ENCODE measurements around the gene PHLDB3. TPM values are rescaled to one million over a fixed set of nuclear protein-coding genes. Genes with fewer than 3 reads are reported as not detected.

The PHLDB3 gene
- total RNA-seq, 1 donor from 2014 or later, result 9.6 TPM

- peak; percentile 40 for TF ChIP-seq CTCF (IDR thresholded peaks at IDR 0.05; ENCODE audit: unreplicated experiment)
- H3K4me1 Mint-ChIP-seq (ENCODE audit: unreplicated experiment), result peaks cover 2% of the 10 kb centered on the region
- peaks cover 6% of the 10 kb centered on the region for H3K9me3 Mint-ChIP-seq (ENCODE audit: unreplicated experiment)
- peaks cover 29% of the 10 kb centered on the region for H3K36me3 Mint-ChIP-seq (ENCODE audit: low read depth, unreplicated experiment)
- H3K27me3 Mint-ChIP-seq (ENCODE audit: unreplicated experiment), result peaks cover 16% of the 10 kb centered on the region
- peak; percentile 79 for DNase-seq (ENCODE audit: low spot score)
- no peak overlapping the region for H3K4me3 Mint-ChIP-seq (ENCODE audit: unreplicated experiment)
- H3K27ac Mint-ChIP-seq (ENCODE audit: unreplicated experiment), result no peak overlapping the region
Measured at GRCh38 chr19:43534816-43535761, 30.5 kb upstream of the PHLDB3 start.

DNA sequence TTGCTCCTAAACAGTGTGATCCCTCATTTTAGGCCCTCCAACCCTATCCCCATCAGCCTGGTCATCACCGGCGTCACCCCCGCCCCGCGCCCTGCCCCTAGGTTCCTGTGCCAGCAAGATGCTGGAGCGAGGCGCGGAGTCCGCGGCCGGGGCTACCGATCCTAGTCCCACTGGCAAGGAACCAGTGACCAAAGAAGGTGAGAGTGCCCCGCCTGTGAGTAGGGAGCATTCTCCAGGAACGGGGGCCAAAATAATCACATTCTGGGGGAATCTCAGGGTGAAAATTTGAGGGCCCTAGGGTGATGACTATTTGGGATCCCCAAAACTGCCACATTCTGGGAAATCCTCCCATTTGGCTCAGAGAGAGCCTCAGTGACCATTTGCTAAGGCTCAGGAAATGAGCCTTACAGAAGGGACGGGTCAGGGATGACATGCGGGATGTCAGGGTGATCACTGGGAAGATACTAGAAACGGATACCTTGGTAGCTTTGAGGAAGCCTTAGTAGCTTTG, 29.8 kb upstream of the PHLDB3 start:
- peaks cover 2% of the 10 kb centered on the region for H3K4me1 Mint-ChIP-seq (ENCODE audit: unreplicated experiment)
- no peak overlapping the region for H3K27ac Mint-ChIP-seq (ENCODE audit: unreplicated experiment)
- TF ChIP-seq CTCF (IDR thresholded peaks at IDR 0.05; ENCODE audit: unreplicated experiment), result no peak
- peaks cover 5% of the 10 kb centered on the region for H3K9me3 Mint-ChIP-seq (ENCODE audit: unreplicated experiment)
- peak overlapping the region; percentile 15 for H3K4me3 Mint-ChIP-seq (ENCODE audit: unreplicated experiment)
- peaks cover 17% of the 10 kb centered on the region for H3K27me3 Mint-ChIP-seq (ENCODE audit: unreplicated experiment)
- peaks cover 22% of the 10 kb centered on the region for H3K36me3 Mint-ChIP-seq (ENCODE audit: low read depth, unreplicated experiment)
- DNase-seq (ENCODE audit: low spot score), result no peak

DNA sequence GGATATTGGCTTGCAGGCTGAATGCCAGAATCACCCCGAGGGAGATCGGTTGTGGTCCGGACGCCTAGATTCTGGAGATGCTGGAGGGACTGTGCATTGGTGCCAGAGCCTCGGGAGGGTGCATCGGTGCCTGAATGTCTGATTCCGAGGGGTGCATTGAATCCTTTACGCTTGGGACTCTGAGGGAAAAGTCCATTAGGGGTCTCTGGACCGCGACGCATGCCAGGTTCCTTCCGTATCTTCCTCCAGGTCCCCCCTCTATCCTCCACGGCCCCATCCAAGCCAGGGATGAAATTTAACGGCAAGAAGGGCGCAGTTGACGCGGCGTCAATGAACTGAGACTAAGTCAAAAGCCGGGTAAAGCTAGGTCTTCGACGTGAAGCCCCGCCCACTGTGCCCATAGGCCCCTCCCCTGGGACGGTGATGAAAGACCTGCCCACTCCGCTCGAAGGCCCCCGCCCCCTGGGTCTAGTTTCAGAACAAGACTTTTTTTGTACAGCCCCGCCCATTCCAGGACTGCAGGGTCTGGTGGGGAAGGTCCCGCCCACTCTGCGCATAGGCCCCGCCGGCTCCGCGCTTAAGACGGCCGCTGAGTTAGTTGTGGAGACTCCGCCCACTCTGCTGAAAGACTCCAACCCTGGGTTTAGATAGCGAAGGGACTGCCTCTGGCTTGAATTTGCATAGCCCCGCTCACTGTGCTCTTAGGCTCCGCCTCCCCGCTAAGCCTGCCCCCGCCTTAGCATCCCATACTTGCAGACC, 29.2 kb upstream of the PHLDB3 start:
- Mint-ChIP-seq H3K9me3 (ENCODE audit: unreplicated experiment) (no peaks in the 10 kb centered on the region), H3K4me3 (ENCODE audit: unreplicated experiment) (peak overlapping the region; percentile 93), H3K4me1 (ENCODE audit: unreplicated experiment) (peaks cover 2% of the 10 kb centered on the region), H3K27ac (ENCODE audit: unreplicated experiment) (peak overlapping the region; percentile 52), H3K27me3 (ENCODE audit: unreplicated experiment) (peaks cover 14% of the 10 kb centered on the region), H3K36me3 (ENCODE audit: low read depth, unreplicated experiment) (peaks cover 16% of the 10 kb centered on the region)
- no peak for TF ChIP-seq CTCF (IDR thresholded peaks at IDR 0.05; ENCODE audit: unreplicated experiment)
- DNase-seq (ENCODE audit: low spot score), result peak; percentile 98

DNA sequence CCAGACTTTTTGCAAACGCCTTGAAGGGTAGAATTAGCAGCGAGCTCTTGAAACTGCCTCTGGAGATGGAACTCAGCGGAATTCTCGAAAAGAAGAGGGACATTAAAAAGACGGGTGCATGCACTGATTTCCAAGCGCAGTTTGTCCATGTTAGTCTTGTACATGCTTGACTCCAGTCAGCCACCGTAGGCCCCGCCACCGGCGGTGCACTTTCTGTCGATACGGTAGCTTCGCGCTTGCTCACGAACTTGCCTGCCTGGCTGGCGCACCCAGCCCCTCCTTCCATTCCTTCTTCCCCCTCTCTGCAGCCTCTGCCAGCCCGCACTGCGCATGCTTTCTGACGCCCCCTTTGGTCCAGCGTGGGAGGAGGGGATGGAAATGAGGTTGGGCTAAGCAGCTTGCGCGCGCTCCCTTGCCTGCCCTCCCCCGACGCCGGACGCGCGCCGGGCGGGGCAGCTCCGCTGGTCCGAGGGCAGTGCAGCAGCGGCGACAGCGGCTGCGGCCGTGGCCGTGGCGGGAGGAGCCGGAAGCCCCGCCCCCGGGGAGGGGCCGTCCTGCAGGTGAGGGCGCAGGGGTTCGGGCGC, 28.5 kb upstream of the PHLDB3 start, which contains the start of gene ZNF575:
Gene ZNF575, plus strand, starts transcription at position 227 of the 584 bp plus-strand sequence. CDS start 1,235 bp downstream, outside the sequence.
- Mint-ChIP-seq H3K4me1 (ENCODE audit: unreplicated experiment) (peaks cover 2% of the 10 kb centered on the region), H3K36me3 (ENCODE audit: low read depth, unreplicated experiment) (peaks cover 10% of the 10 kb centered on the region), H3K27ac (ENCODE audit: unreplicated experiment) (peak within 1 kb of the TSS; percentile 52), H3K9me3 (ENCODE audit: unreplicated experiment) (no peaks in the 10 kb centered on the region), H3K4me3 (ENCODE audit: unreplicated experiment) (peak within 1 kb of the TSS; percentile 93), H3K27me3 (ENCODE audit: unreplicated experiment) (peaks cover 14% of the 10 kb centered on the region)
- TF ChIP-seq CTCF (IDR thresholded peaks at IDR 0.05; ENCODE audit: unreplicated experiment), result no peak
- DNase-seq (ENCODE audit: low spot score), result peak; percentile 78
